Effector memory CD8-positive, alpha-beta T cell (primary cell): Measurements from ENCODE around the gene PFDN4.
"Not testable (repeated sequence)": the region's sequence is repeated elsewhere in the genome, so short reads cannot be mapped to it uniquely, and the experiment has no call there.

Experiments
- ATAC-seq: fragments of 150-1000 bp; cut with Tn5 transposase; replicated peaks from 2 replicates; pipeline ENCODE4 v1.10.0; 2021; ENCODE audit warnings: mild to moderate bottlenecking, moderate library complexity
- DNase-seq, 3 experiments: peaks; one replicate each; pipeline ENCODE4 v3.0.0; 2021
- H3K27ac Mint-ChIP-seq, 2 donors: one replicate each; pipeline ENCODE4 v1.8.0; 2022; ENCODE audit warnings: mild to moderate bottlenecking in 2 of 2, mixed read lengths in 2 of 2, moderate library complexity in 2 of 2
- H3K27me3 Mint-ChIP-seq, 2 donors: one replicate each; pipeline ENCODE4 v1.8.0; 2022; ENCODE audit warnings: mixed read lengths in 2 of 2
- H3K36me3 Mint-ChIP-seq: one replicate; pipeline ENCODE4 v1.8.0; 2022; ENCODE audit warnings: mild to moderate bottlenecking, moderate library complexity, mixed read lengths; ENCODE audit not compliant: insufficient read depth
- H3K4me1 Mint-ChIP-seq, 2 donors: one replicate each; pipeline ENCODE4 v1.8.0; 2022; ENCODE audit warnings: low read depth in 2 of 2, mixed read lengths in 2 of 2
- H3K4me3 Mint-ChIP-seq, 2 donors: one replicate each; pipeline ENCODE4 v1.8.0; 2022; ENCODE audit warnings: mild to moderate bottlenecking in 2 of 2, mixed read lengths in 2 of 2, moderate library complexity in 2 of 2
- H3K9me3 Mint-ChIP-seq, 2 donors: one replicate each; pipeline ENCODE4 v1.8.0; 2022; ENCODE audit warnings: mixed read lengths in 2 of 2

Gene PFDN4

GRCh38 chr20:54262671-54263070 is 54.8 kb downstream of the PFDN4 start:
- no peak for ATAC-seq
- H3K9me3 Mint-ChIP-seq, result no peaks in the 10 kb centered on the region
- DNase-seq, result no peak
- H3K36me3 Mint-ChIP-seq, result no peaks in the 10 kb centered on the region
- no peak overlapping the region for H3K27ac Mint-ChIP-seq
- peaks cover 26 to 32% of the 10 kb centered on the region in 2 donors for H3K27me3 Mint-ChIP-seq
- H3K4me1 Mint-ChIP-seq, result no peaks in the 10 kb centered on the region
- H3K4me3 Mint-ChIP-seq, result no peak overlapping the region

- H3K9me3 Mint-ChIP-seq, result no peaks in the 10 kb centered on the region
Observed at GRCh38 chr20:54263116-54263690, 55.3 kb downstream of the PFDN4 start.

GRCh38 chr20:54265791-54266190 is 57.9 kb downstream of the PFDN4 start:
- H3K27ac Mint-ChIP-seq, H3K36me3 Mint-ChIP-seq, H3K9me3 Mint-ChIP-seq, DNase-seq, H3K4me3 Mint-ChIP-seq, H3K4me1 Mint-ChIP-seq, ATAC-seq: not testable (repeated sequence)
- peaks cover 25 to 34% of the 10 kb centered on the region in 2 donors for H3K27me3 Mint-ChIP-seq

More at GRCh38 chr20:54263116-54263690, 55.3 kb downstream of the PFDN4 start:
- Mint-ChIP-seq H3K27ac (no peak overlapping the region), H3K4me3 (no peak overlapping the region), H3K27me3 (peaks cover 27 to 29% of the 10 kb centered on the region in 2 donors), H3K4me1 (no peaks in the 10 kb centered on the region), H3K36me3 (no peaks in the 10 kb centered on the region)
- DNase-seq (no peak), ATAC-seq (no peak)

GRCh38 chr20:54266844-54267243 is 59.0 kb downstream of the PFDN4 start:
- H3K27ac Mint-ChIP-seq, result no peak overlapping the region
- no peak overlapping the region for H3K4me3 Mint-ChIP-seq
- H3K27me3 Mint-ChIP-seq, result peaks cover 26% of the 10 kb centered on the region in 2 donors

GRCh38 chr20:54267483-54268003 is 59.7 kb downstream of the PFDN4 start:
- DNase-seq, result no peak
- Mint-ChIP-seq H3K4me1 (no peaks in the 10 kb centered on the region), H3K27me3 (peaks cover 29 to 30% of the 10 kb centered on the region in 2 donors), H3K36me3 (no peaks in the 10 kb centered on the region), H3K4me3 (no peak overlapping the region), H3K27ac (no peak overlapping the region), H3K9me3 (no peaks in the 10 kb centered on the region)
- ATAC-seq, result no peak

More at GRCh38 chr20:54266844-54267243, 59.0 kb downstream of the PFDN4 start:
- DNase-seq, result no peak
- Mint-ChIP-seq H3K9me3 (no peaks in the 10 kb centered on the region), H3K36me3 (no peaks in the 10 kb centered on the region), H3K4me1 (no peaks in the 10 kb centered on the region)
- ATAC-seq, result no peak

DNA sequence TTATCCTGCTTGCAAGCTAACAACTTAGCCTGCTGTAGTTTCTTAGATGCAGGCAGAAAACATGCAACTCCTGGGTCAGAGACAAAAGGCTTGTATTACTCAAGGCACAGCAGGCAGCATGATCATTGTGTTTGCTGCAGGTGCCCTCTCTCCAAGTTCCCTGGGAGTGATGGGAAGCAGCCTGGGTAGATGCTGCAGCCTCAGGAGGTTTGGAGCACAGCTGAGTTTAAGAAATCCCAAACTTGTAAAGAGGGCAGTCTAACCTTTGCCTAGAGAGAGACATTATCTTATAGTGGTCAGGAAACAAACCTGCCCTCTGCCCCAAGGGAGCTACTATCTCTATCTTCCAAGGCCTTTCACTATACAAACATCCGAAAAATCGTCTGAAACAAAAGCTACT is 61.1 kb downstream of the PFDN4 start:
- peaks cover 32 to 38% of the 10 kb centered on the region in 2 donors for H3K27me3 Mint-ChIP-seq
- DNase-seq (no peak), ATAC-seq (no peak)
- no peak overlapping the region for H3K27ac Mint-ChIP-seq
- H3K4me1 Mint-ChIP-seq, result no peaks in the 10 kb centered on the region
- no peak overlapping the region for H3K4me3 Mint-ChIP-seq
- no peaks in the 10 kb centered on the region for H3K9me3 Mint-ChIP-seq
- H3K36me3 Mint-ChIP-seq, result no peaks in the 10 kb centered on the region
